ENCODE measurements around the gene SMAP1. TPM values are rescaled to one million over a fixed set of nuclear protein-coding genes. Genes with fewer than 3 reads are reported as not detected.
A peak's percentile ranks its signal among the peaks of the same experiment; 100 is the strongest.

SMAP1 gene
- total and polyA plus RNA-seq, 2 experiments from 2014 or later: 31.1 to 34.6 TPM

DNA sequence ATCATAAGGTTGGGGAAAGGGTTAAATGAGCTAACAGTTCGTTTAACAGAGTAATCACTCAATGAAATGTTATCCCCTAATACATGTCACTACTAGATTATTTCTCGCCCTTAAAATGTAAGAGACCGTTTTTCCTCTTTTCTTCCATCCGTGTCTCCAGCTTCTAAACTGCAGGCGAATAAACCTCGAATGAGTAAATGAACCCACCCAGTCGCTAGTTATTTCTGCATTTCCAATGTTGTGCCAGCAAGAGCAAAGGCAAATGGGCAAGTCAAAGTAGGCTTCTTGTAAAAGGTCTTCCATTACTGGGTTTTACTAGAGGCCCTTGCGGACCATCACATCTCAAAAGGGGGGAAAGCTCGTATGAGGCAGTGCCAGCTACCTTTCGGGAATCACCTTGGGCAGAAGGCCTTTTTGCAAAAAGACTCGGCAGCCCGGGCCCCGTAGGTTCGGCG is 400 bp upstream of the SMAP1 start:
- Histone ChIP-seq H2AFZ (peak overlapping the region; percentile 99), H3K27me3 (ENCODE audit: insufficient read depth) (no peaks in the 10 kb centered on the region), H3K4me2 (peak overlapping the region; percentile 92), H4K20me1 (replicated peaks; ENCODE audit: insufficient read depth) (no peaks in the 10 kb centered on the region; the same call in 1 of the 2 replicates), H3K4me3 (peak overlapping the region; percentile 79), H3K79me2 (replicated peaks; ENCODE audit: insufficient read depth) (peaks cover 38% of the 10 kb centered on the region), H3K36me3 (ENCODE audit: insufficient read depth) (no peaks in the 10 kb centered on the region), H3K9me2 (ENCODE audit: insufficient read depth) (peaks cover 10% of the 10 kb centered on the region; the same call in 1 of the 2 replicates), H3K27ac (ENCODE audit: low read depth) (peak overlapping the region; percentile 84; the same call in 1 of the 2 replicates), H3K4me1 (ENCODE audit: insufficient read depth) (peaks cover 19% of the 10 kb centered on the region), H3F3A (replicated peaks; ENCODE audit: low read depth) (peaks cover 4% of the 10 kb centered on the region)
- DNase-seq (ENCODE audit: low spot score) (no peak), ATAC-seq (no peak)
- Mint-ChIP-seq H3K27me3 (ENCODE audit: insufficient read depth, low read depth, poor library complexity) (peaks cover 4% of the 10 kb centered on the region), H3K9me3 (no peaks in the 10 kb centered on the region), H3K4me3 (peak overlapping the region; percentile 88), H3K27ac (peak overlapping the region; percentile 92), H3K4me1 (peaks cover 28% of the 10 kb centered on the region), H3K36me3 (ENCODE audit: low read depth) (no peaks in the 10 kb centered on the region; the same call in 2 of the 3 replicates)
- TF ChIP-seq POLR2AphosphoS5 (IDR thresholded peaks at IDR 0.05; ENCODE audit: low read depth): no peak
- no peak for TF ChIP-seq EZH2 (IDR thresholded peaks at IDR 0.05; ENCODE audit: low read depth, unreplicated experiment)
- TF ChIP-seq, protein P1, sequence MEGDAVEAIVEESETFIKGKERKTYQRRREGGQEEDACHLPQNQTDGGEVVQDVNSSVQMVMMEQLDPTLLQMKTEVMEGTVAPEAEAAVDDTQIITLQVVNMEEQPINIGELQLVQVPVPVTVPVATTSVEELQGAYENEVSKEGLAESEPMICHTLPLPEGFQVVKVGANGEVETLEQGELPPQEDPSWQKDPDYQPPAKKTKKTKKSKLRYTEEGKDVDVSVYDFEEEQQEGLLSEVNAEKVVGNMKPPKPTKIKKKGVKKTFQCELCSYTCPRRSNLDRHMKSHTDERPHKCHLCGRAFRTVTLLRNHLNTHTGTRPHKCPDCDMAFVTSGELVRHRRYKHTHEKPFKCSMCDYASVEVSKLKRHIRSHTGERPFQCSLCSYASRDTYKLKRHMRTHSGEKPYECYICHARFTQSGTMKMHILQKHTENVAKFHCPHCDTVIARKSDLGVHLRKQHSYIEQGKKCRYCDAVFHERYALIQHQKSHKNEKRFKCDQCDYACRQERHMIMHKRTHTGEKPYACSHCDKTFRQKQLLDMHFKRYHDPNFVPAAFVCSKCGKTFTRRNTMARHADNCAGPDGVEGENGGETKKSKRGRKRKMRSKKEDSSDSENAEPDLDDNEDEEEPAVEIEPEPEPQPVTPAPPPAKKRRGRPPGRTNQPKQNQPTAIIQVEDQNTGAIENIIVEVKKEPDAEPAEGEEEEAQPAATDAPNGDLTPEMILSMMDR (conservative IDR thresholded peaks at IDR 0.05; ENCODE audit: low read depth in 2 of 2): no peak
- TF ChIP-seq STAT1 (IDR thresholded peaks at IDR 0.05; ENCODE audit: unreplicated experiment): no peak
- TF ChIP-seq JUNB (IDR thresholded peaks at IDR 0.05; ENCODE audit: unreplicated experiment): no peak
- TF ChIP-seq NANOG (IDR thresholded peaks at IDR 0.05; ENCODE audit: borderline replicate concordance): no peak
- TF ChIP-seq, protein P2, sequence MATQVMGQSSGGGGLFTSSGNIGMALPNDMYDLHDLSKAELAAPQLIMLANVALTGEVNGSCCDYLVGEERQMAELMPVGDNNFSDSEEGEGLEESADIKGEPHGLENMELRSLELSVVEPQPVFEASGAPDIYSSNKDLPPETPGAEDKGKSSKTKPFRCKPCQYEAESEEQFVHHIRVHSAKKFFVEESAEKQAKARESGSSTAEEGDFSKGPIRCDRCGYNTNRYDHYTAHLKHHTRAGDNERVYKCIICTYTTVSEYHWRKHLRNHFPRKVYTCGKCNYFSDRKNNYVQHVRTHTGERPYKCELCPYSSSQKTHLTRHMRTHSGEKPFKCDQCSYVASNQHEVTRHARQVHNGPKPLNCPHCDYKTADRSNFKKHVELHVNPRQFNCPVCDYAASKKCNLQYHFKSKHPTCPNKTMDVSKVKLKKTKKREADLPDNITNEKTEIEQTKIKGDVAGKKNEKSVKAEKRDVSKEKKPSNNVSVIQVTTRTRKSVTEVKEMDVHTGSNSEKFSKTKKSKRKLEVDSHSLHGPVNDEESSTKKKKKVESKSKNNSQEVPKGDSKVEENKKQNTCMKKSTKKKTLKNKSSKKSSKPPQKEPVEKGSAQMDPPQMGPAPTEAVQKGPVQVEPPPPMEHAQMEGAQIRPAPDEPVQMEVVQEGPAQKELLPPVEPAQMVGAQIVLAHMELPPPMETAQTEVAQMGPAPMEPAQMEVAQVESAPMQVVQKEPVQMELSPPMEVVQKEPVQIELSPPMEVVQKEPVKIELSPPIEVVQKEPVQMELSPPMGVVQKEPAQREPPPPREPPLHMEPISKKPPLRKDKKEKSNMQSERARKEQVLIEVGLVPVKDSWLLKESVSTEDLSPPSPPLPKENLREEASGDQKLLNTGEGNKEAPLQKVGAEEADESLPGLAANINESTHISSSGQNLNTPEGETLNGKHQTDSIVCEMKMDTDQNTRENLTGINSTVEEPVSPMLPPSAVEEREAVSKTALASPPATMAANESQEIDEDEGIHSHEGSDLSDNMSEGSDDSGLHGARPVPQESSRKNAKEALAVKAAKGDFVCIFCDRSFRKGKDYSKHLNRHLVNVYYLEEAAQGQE (IDR thresholded peaks at IDR 0.05; ENCODE audit: unreplicated experiment): no peak
- TF ChIP-seq ZNF114 (CRISPR knock-in tag; IDR thresholded peaks at IDR 0.05): no peak
- no peak for TF ChIP-seq CREB1 (CRISPR knock-in tag; IDR thresholded peaks at IDR 0.05; ENCODE audit: low read depth)
- TF ChIP-seq ZNF331 (CRISPR knock-in tag; IDR thresholded peaks at IDR 0.05; ENCODE audit: low read depth): no peak
- TF ChIP-seq, protein P3, sequence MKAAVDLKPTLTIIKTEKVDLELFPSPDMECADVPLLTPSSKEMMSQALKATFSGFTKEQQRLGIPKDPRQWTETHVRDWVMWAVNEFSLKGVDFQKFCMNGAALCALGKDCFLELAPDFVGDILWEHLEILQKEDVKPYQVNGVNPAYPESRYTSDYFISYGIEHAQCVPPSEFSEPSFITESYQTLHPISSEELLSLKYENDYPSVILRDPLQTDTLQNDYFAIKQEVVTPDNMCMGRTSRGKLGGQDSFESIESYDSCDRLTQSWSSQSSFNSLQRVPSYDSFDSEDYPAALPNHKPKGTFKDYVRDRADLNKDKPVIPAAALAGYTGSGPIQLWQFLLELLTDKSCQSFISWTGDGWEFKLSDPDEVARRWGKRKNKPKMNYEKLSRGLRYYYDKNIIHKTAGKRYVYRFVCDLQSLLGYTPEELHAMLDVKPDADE (IDR thresholded peaks at IDR 0.05): no peak
- no peak for TF ChIP-seq EZH2phosphoT487 (IDR thresholded peaks at IDR 0.05; ENCODE audit: unreplicated experiment)
- TF ChIP-seq, protein P4, sequence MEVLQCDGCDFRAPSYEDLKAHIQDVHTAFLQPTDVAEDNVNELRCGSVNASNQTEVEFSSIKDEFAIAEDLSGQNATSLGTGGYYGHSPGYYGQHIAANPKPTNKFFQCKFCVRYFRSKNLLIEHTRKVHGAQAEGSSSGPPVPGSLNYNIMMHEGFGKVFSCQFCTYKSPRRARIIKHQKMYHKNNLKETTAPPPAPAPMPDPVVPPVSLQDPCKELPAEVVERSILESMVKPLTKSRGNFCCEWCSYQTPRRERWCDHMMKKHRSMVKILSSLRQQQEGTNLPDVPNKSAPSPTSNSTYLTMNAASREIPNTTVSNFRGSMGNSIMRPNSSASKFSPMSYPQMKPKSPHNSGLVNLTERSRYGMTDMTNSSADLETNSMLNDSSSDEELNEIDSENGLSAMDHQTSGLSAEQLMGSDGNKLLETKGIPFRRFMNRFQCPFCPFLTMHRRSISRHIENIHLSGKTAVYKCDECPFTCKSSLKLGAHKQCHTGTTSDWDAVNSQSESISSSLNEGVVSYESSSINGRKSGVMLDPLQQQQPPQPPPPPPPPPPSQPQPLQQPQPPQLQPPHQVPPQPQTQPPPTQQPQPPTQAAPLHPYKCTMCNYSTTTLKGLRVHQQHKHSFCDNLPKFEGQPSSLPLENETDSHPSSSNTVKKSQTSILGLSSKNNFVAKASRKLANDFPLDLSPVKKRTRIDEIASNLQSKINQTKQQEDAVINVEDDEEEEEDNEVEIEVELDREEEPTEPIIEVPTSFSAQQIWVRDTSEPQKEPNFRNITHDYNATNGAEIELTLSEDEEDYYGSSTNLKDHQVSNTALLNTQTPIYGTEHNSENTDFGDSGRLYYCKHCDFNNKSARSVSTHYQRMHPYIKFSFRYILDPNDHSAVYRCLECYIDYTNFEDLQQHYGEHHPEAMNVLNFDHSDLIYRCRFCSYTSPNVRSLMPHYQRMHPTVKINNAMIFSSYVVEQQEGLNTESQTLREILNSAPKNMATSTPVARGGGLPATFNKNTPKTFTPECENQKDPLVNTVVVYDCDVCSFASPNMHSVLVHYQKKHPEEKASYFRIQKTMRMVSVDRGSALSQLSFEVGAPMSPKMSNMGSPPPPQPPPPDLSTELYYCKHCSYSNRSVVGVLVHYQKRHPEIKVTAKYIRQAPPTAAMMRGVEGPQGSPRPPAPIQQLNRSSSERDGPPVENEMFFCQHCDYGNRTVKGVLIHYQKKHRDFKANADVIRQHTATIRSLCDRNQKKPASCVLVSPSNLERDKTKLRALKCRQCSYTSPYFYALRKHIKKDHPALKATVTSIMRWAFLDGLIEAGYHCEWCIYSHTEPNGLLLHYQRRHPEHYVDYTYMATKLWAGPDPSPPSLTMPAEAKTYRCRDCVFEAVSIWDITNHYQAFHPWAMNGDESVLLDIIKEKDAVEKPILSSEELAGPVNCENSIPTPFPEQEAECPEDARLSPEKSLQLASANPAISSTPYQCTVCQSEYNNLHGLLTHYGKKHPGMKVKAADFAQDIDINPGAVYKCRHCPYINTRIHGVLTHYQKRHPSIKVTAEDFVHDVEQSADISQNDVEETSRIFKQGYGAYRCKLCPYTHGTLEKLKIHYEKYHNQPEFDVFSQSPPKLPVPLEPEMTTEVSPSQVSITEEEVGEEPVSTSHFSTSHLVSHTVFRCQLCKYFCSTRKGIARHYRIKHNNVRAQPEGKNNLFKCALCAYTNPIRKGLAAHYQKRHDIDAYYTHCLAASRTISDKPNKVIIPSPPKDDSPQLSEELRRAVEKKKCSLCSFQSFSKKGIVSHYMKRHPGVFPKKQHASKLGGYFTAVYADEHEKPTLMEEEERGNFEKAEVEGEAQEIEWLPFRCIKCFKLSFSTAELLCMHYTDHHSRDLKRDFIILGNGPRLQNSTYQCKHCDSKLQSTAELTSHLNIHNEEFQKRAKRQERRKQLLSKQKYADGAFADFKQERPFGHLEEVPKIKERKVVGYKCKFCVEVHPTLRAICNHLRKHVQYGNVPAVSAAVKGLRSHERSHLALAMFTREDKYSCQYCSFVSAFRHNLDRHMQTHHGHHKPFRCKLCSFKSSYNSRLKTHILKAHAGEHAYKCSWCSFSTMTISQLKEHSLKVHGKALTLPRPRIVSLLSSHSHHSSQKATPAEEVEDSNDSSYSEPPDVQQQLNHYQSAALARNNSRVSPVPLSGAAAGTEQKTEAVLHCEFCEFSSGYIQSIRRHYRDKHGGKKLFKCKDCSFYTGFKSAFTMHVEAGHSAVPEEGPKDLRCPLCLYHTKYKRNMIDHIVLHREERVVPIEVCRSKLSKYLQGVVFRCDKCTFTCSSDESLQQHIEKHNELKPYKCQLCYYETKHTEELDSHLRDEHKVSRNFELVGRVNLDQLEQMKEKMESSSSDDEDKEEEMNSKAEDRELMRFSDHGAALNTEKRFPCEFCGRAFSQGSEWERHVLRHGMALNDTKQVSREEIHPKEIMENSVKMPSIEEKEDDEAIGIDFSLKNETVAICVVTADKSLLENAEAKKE (CRISPR knock-in tag; IDR thresholded peaks at IDR 0.05): no peak
